ENCODE data around the gene TLR2. TPM values are rescaled to one million over a fixed set of nuclear protein-coding genes. Genes with fewer than 3 reads are reported as not detected.

The TLR2 gene, protein sequence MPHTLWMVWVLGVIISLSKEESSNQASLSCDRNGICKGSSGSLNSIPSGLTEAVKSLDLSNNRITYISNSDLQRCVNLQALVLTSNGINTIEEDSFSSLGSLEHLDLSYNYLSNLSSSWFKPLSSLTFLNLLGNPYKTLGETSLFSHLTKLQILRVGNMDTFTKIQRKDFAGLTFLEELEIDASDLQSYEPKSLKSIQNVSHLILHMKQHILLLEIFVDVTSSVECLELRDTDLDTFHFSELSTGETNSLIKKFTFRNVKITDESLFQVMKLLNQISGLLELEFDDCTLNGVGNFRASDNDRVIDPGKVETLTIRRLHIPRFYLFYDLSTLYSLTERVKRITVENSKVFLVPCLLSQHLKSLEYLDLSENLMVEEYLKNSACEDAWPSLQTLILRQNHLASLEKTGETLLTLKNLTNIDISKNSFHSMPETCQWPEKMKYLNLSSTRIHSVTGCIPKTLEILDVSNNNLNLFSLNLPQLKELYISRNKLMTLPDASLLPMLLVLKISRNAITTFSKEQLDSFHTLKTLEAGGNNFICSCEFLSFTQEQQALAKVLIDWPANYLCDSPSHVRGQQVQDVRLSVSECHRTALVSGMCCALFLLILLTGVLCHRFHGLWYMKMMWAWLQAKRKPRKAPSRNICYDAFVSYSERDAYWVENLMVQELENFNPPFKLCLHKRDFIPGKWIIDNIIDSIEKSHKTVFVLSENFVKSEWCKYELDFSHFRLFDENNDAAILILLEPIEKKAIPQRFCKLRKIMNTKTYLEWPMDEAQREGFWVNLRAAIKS
- 10 to 100 TPM in 1 of 3 donors, 1 to 10 TPM in 2; 2.7 to 20.4 (median 6.3) TPM for total RNA-seq
- 16.6 TPM for total RNA-seq (2013)

DNA sequence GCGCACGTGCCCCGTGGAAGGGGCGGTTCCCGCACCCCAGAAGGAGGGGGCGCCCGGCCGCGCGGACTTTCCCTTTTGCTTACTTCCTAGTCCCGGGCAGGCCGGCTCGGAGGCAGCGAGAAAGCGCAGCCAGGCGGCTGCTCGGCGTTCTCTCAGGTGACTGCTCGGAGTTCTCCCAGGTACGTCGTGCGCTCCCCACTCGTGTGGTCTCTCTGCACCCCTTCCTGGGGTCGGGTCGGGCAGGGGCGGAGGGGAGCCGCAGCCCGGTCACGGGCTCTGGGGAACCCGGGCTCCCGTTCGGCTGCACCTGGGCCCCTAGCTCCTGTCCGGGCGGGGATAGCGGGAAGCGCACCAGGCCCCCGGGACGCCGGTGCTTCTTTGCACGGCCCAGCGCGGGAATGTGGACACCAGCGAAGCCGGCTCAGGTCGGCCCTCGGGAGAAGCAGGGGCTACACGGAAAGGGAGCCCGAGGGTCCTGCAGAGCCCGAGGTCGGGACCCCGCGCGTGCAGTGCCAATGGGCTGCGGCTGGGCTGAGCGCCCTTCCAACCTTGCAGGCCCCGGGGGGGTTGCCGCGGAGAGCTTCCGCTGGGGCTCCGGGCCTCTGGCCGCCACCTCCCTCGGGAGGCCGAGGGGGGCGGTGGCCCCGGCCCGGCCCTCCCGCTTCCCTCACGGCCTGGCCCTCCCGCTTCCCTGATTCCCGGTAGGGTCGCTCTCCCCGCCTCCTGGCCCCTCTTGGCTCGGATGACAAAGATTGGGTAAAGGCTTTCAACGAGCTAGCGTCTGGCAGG is at the start of gene TLR2:
TLR2 (plus strand) TSS at position 99 of the 789 bp plus-strand sequence. CDS start 18,628 bp downstream, outside the sequence.
- Mint-ChIP-seq H3K4me3 (peak within 1 kb of the TSS; percentile 82), H3K27ac (peak within 1 kb of the TSS in 1 of 2 donors; percentile 7), H3K4me1 (peaks cover 12 to 19% of the 10 kb centered on the region in 2 donors), H3K36me3 (peaks cover 7% of the 10 kb centered on the region), H3K27me3 (ENCODE audit: low read depth in 2 of 2) (peaks cover 22 to 26% of the 10 kb centered on the region in 2 donors), H3K9me3 (no peaks in the 10 kb centered on the region)
- H3K4me3 ChIP-seq (ENCODE audit: low read length): peak within 1 kb of the TSS; percentile 65
- intact Hi-C loops (cut with micrococcal nuclease): no loop called here
- peaks cover 15% of the 10 kb centered on the region for H3K4me1 ChIP-seq (ENCODE audit: control insufficient read depth, insufficient read depth, low read length)
- TF ChIP-seq, protein P1, sequence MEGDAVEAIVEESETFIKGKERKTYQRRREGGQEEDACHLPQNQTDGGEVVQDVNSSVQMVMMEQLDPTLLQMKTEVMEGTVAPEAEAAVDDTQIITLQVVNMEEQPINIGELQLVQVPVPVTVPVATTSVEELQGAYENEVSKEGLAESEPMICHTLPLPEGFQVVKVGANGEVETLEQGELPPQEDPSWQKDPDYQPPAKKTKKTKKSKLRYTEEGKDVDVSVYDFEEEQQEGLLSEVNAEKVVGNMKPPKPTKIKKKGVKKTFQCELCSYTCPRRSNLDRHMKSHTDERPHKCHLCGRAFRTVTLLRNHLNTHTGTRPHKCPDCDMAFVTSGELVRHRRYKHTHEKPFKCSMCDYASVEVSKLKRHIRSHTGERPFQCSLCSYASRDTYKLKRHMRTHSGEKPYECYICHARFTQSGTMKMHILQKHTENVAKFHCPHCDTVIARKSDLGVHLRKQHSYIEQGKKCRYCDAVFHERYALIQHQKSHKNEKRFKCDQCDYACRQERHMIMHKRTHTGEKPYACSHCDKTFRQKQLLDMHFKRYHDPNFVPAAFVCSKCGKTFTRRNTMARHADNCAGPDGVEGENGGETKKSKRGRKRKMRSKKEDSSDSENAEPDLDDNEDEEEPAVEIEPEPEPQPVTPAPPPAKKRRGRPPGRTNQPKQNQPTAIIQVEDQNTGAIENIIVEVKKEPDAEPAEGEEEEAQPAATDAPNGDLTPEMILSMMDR (IDR thresholded peaks at IDR 0.05): no peak
- ATAC-seq (peak; percentile 93 to 95 (median 94)), DNase-seq (peak; percentile 50 to 77)
- H3K27me3 ChIP-seq (ENCODE audit: control insufficient read depth, insufficient read depth, low read length): peaks cover 19% of the 10 kb centered on the region
- no peak within 1 kb of the TSS for H3K27ac ChIP-seq (ENCODE audit: low read length)
- peaks cover 7% of the 10 kb centered on the region for H3K9me3 ChIP-seq (ENCODE audit: control insufficient read depth, insufficient read depth, low read length)
- WGBS (ENCODE audit: insufficient coverage): under 1% methylated on average over 75 of the region's 75 CpGs
- H3K36me3 ChIP-seq (ENCODE audit: control insufficient read depth, insufficient read depth, low read length): no peaks in the 10 kb centered on the region

DNA sequence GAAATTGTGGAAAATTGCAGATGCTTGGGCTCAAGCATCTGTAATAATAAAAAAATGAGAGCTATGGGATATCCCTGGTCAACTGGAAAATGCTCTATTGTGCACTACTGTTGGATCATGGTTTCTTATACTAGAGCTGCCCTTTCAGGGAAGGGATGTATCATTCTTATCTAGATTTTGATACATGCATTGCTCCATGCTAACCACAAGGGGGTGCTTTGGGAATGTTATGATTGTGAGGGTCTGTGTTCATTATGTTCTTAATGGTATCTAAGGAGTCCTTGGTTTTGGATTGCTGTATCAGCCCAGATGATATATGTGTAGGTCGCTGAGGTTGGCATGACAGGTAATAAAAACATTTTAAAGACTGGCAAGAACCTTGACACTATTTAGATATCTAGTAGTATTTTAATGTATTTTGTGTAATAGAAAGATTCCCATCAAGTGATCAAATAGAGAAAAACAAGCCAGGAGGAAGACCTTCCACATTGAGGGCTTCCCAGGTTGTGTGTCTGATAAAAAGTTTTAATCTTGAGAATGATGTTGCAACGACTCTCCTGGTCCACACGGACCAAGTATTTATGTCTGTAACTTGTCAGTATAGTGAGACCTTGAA is 49.2 kb upstream of the TLR2 start:
- DNase-seq (peak in 1 of 2 donors; percentile 49), ATAC-seq (peak in 2 of 3 donors; percentile 58 to 59)
- Histone ChIP-seq H3K9me3 (ENCODE audit: control insufficient read depth, insufficient read depth, low read length) (no peaks in the 10 kb centered on the region), H3K27me3 (ENCODE audit: control insufficient read depth, insufficient read depth, low read length) (no peaks in the 10 kb centered on the region), H3K4me1 (ENCODE audit: control insufficient read depth, insufficient read depth, low read length) (no peaks in the 10 kb centered on the region), H3K27ac (ENCODE audit: low read length) (no peak overlapping the region), H3K4me3 (ENCODE audit: low read length) (no peak overlapping the region), H3K36me3 (ENCODE audit: control insufficient read depth, insufficient read depth, low read length) (peaks cover 81% of the 10 kb centered on the region)
- no peaks in the 10 kb centered on the region for H3K27me3 Mint-ChIP-seq (ENCODE audit: low read depth in 2 of 2)
- H3K36me3 Mint-ChIP-seq: peaks cover 44% of the 10 kb centered on the region
- peaks cover under 1 to 2% of the 10 kb centered on the region in 2 donors for H3K4me1 Mint-ChIP-seq
- WGBS (ENCODE audit: insufficient coverage): 100% methylated on average over 2 of the region's 3 CpGs
- no peaks in the 10 kb centered on the region for H3K9me3 Mint-ChIP-seq
- intact Hi-C loops (cut with micrococcal nuclease): no loop called here
- TF ChIP-seq, protein P1 (IDR thresholded peaks at IDR 0.05): peak; percentile 58
- H3K27ac Mint-ChIP-seq: peak overlapping the region in 1 of 2 donors; percentile 55
- no peak overlapping the region for H3K4me3 Mint-ChIP-seq

DNA sequence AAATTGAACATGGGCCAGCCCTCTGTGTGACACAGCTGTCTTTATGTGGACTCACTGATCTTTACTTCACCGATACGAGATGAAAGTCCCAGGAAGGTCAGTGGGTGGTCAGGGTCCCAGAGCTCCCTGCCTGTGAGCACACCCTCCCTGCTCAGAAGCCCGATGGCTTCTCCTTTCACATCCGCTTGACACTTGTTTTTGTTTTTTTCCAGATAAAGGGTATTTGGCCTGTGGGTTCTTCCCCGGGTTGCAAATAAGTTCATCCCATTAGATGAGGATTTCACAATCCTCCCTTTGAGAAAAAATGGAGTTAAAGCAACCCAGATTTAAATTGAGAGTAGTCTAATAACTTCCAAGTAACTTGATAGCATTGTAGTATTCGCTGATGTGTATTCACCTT is 48.2 kb upstream of the TLR2 start:
- peaks cover 42% of the 10 kb centered on the region for H3K36me3 Mint-ChIP-seq
- TF ChIP-seq, protein P1 (IDR thresholded peaks at IDR 0.05): no peak
- no peaks in the 10 kb centered on the region for H3K4me1 Mint-ChIP-seq
- no peak overlapping the region for H3K4me3 Mint-ChIP-seq
- Histone ChIP-seq H3K4me3 (ENCODE audit: low read length) (no peak overlapping the region), H3K36me3 (ENCODE audit: control insufficient read depth, insufficient read depth, low read length) (peaks cover 71% of the 10 kb centered on the region), H3K9me3 (ENCODE audit: control insufficient read depth, insufficient read depth, low read length) (no peaks in the 10 kb centered on the region), H3K4me1 (ENCODE audit: control insufficient read depth, insufficient read depth, low read length) (no peaks in the 10 kb centered on the region), H3K27ac (ENCODE audit: low read length) (no peak overlapping the region), H3K27me3 (ENCODE audit: control insufficient read depth, insufficient read depth, low read length) (no peaks in the 10 kb centered on the region)
- peak overlapping the region in 1 of 2 donors; percentile 29 for H3K27ac Mint-ChIP-seq
- no peak for ATAC-seq
- H3K9me3 Mint-ChIP-seq: no peaks in the 10 kb centered on the region
- intact Hi-C loops (cut with micrococcal nuclease): no loop called here
- no peaks in the 10 kb centered on the region for H3K27me3 Mint-ChIP-seq (ENCODE audit: low read depth in 2 of 2)
- WGBS (ENCODE audit: insufficient coverage): 97% methylated on average over 5 of the region's 6 CpGs
- no peak for DNase-seq

Measured in natural killer cell (primary cell).